Vagina (tissue), 2 donors: ENCODE data around the gene DAZAP2. TPM values are rescaled to one million over a fixed set of nuclear protein-coding genes. Genes with fewer than 3 reads are reported as not detected.

Experiments used
- DNase-seq, 2 donors: peaks; one replicate each; pipeline ENCODE4 v3.0.0-alpha.2; 2017; ENCODE audit errors: extremely low spot score in 2 of 2
- H3K27ac ChIP-seq: fragments of 200-600 bp; sonication (generic); one replicate; pipeline ENCODE4 v1.5.1; 2019
- H3K27me3 ChIP-seq: fragments of 200-600 bp; sonication (generic); one replicate; pipeline ENCODE4 v1.5.1; 2019
- H3K36me3 ChIP-seq, 2 donors: fragments of 200-600 bp; sonication (generic); one replicate each; pipeline ENCODE4 v1.5.1; 2017 to 2019
- H3K4me1 ChIP-seq: fragments of 200-600 bp; sonication (generic); one replicate; pipeline ENCODE4 v1.5.1; 2019
- H3K4me3 ChIP-seq, 2 donors: fragments of 200-600 bp; sonication (generic); 1 replicate in 1 of 2; 2 replicates in 1 of 2; pipeline ENCODE4 v1.5.1; 2016 to 2019
- H3K9me3 ChIP-seq: fragments of 200-600 bp; sonication (generic); one replicate; pipeline ENCODE4 v1.5.1; 2019
- POLR2A ChIP-seq, 2 donors: fragments of 450-650 bp; IDR thresholded peaks; one replicate each; pipeline ENCODE4 v1.6.1; 2017; ENCODE audit warnings: antibody characterized with exemption in 2 of 2, mild to moderate bottlenecking in 2 of 2, moderate library complexity in 2 of 2
- POLR2AphosphoS5 ChIP-seq, 2 donors: sonication (generic); formaldehyde crosslinking; IDR thresholded peaks; one replicate each; pipeline ENCODE4 v1.9.0; 2017; ENCODE audit warnings: antibody characterized with exemption in 2 of 2, mild to moderate bottlenecking in 2 of 2, low read depth in 1 of 2; ENCODE audit not compliant: insufficient read depth in 1 of 2
- intact Hi-C: fragments of 100-400 bp; cut with DNase I; formaldehyde crosslinking; loops from one replicate; pipeline ENCODE4 v1.15.1; 2023
- total RNA-seq: library from RNA; depleted of rRNA; stranded (reverse); fragments of >200 nt; gene quantifications from one replicate; pipeline ENCODE4 v1.2.3, GENCODE V29; 2016
- TF ChIP-seq, protein P1 (sequence below), 3 experiments: fragments of 450-650 bp in 2 of 3; fragments of 200-600 bp in 1 of 3; sonication (generic) in 1 of 3; IDR thresholded peaks; one replicate each; pipeline ENCODE4 v1.5.1; 2017 to 2019; ENCODE audit warnings: antibody characterized with exemption in 3 of 3, mild to moderate bottlenecking in 2 of 3, moderate library complexity in 2 of 3

Gene DAZAP2
- total RNA-seq, 1 donor from 2014 or later: 230 TPM

DNA sequence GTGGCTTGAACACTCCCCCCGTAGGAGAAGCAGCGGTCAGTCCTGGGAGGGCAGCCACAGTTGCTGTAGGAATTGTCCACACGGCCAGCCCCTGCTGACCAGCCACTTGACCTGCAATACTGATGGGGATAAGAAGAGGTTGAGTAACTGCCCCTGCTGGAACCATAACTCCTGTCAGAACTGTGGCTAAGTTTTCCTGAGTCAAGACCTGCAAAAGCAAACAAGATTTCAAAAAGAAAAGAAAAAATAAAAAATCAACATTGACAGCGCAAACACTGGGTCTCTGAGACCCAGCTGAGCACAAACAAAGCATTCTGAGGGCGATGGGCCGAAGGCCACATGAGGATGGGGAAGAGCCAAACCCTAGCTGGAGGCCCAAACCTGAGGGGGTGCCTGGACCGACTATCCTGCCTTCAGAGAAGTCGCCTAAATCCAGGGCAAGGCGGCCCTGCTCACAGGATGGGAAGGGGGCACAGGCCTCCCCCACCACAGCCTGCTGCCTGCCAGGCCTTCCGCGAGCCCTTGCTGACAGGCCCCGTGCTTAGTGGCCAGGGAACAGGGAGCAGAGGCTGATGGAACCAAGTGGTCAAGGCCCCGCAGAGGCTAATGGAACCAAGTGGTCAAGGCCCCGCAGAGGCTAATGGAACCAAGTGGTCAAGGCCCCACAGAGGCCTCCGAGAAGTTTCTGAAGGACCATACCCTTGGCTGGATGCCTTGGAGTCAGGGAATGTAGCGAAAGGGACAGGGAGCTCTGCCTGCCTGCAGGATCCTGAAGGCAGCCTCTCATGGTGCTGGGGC lies 39.9 kb upstream of the DAZAP2 start:
- H3K36me3 ChIP-seq: peaks cover 0 to 9% of the 10 kb centered on the region in 2 donors

DNA sequence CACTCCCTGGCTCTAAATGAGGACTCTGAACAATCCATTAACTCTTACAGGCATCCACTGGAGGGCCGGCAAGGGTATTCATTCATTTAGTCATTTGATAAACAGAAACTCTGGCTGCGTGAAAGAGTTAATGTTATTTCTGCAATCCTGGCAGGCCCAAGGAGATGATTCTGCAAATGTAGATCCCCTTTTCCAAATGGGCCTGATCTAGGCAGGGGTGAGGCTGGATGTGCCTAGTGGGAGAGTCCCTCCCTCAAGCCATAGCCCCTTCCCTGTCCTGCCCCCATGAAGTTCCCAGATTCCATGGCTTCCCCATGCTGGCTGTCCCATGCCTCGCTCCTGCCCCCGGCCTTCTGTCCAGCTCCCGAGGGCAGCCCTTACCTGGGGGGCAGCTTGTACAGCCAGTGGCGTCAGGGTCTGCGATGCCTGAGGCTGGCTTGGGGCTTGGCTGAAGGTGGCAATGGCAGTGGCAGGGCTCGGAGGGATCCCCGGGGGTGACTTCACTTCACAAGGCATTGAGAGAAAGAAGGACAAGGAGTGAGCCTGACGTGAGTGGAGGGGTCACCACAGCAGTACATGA lies 39.2 kb upstream of the DAZAP2 start:
- Histone ChIP-seq H3K27me3 (no peaks in the 10 kb centered on the region), H3K9me3 (no peaks in the 10 kb centered on the region), H3K27ac (no peak overlapping the region), H3K4me3 (no peak overlapping the region), H3K36me3 (peaks cover 0 to 9% of the 10 kb centered on the region in 2 donors), H3K4me1 (no peaks in the 10 kb centered on the region)
- no peak for DNase-seq
- TF ChIP-seq POLR2AphosphoS5 (IDR thresholded peaks at IDR 0.05; ENCODE audit: insufficient read depth in 1 of 2, low read depth in 1 of 2) (no peak), POLR2A (IDR thresholded peaks at IDR 0.05) (no peak)
- TF ChIP-seq, protein P1, sequence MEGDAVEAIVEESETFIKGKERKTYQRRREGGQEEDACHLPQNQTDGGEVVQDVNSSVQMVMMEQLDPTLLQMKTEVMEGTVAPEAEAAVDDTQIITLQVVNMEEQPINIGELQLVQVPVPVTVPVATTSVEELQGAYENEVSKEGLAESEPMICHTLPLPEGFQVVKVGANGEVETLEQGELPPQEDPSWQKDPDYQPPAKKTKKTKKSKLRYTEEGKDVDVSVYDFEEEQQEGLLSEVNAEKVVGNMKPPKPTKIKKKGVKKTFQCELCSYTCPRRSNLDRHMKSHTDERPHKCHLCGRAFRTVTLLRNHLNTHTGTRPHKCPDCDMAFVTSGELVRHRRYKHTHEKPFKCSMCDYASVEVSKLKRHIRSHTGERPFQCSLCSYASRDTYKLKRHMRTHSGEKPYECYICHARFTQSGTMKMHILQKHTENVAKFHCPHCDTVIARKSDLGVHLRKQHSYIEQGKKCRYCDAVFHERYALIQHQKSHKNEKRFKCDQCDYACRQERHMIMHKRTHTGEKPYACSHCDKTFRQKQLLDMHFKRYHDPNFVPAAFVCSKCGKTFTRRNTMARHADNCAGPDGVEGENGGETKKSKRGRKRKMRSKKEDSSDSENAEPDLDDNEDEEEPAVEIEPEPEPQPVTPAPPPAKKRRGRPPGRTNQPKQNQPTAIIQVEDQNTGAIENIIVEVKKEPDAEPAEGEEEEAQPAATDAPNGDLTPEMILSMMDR (IDR thresholded peaks at IDR 0.05): no peak
- intact Hi-C loops: no loop called here

More for the DNA sequence above, 39.9 kb upstream of the DAZAP2 start:
- TF ChIP-seq POLR2A (IDR thresholded peaks at IDR 0.05): no peak
- TF ChIP-seq, protein P1 (IDR thresholded peaks at IDR 0.05): no peak
- TF ChIP-seq POLR2AphosphoS5 (IDR thresholded peaks at IDR 0.05; ENCODE audit: insufficient read depth in 1 of 2, low read depth in 1 of 2): no peak
- DNase-seq: no peak
- Histone ChIP-seq H3K9me3 (no peaks in the 10 kb centered on the region), H3K4me3 (no peak overlapping the region), H3K27ac (no peak overlapping the region), H3K4me1 (no peaks in the 10 kb centered on the region), H3K27me3 (no peaks in the 10 kb centered on the region)
- intact Hi-C loops: no loop called here

- peaks cover 0 to 9% of the 10 kb centered on the region in 2 donors for H3K36me3 ChIP-seq
- no peaks in the 10 kb centered on the region for H3K4me1 ChIP-seq
- intact Hi-C loops: no loop called here
- H3K27me3 ChIP-seq: no peaks in the 10 kb centered on the region
- no peaks in the 10 kb centered on the region for H3K9me3 ChIP-seq
- no peak for TF ChIP-seq POLR2AphosphoS5 (IDR thresholded peaks at IDR 0.05; ENCODE audit: insufficient read depth in 1 of 2, low read depth in 1 of 2)
- no peak for DNase-seq
- H3K27ac ChIP-seq: no peak overlapping the region
- H3K4me3 ChIP-seq: no peak overlapping the region
Observed at GRCh38 chr12:51200156-51200555, 38.5 kb upstream of the DAZAP2 start.

DNA sequence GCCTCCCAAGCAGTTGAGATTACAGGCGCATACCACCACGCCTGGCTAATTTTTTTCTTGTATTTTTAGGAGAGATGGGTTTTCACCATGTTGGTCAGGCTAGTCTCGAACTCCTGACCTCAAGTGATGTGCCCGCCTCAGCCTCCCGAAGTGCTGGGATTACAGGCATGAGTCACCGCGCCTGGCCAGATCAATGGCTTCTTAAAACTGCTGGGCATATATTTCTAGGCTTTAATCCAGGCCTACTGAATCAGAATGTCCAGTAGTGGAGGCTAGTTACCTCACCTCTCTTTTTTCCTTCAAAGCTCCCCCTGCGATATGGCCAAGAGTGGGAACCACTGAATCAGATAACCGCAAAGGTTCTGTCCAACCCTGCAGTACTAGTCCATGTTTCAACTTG lies 37.8 kb upstream of the DAZAP2 start:
- peaks cover 0 to 9% of the 10 kb centered on the region in 2 donors for H3K36me3 ChIP-seq

DNA sequence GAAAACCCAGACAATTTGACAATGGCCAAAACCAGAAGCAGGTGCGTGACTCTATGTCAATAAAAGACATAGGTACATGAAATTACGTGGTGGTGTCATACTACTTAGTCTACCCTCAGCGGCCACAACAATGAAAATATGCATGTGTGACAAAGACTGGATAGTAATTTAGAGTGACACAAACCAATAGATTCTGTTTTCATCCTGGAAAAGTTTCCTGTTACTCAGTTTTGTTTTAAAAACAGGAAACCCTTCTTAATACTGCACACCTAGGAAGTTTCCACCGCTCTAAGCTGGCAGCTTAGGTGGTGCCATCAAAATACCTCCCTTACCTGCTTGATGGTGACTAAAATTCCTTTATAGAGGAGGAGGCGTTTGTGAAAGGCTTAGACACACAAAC lies 35.9 kb upstream of the DAZAP2 start:
- DNase-seq: no peak
- peaks cover 0 to 4% of the 10 kb centered on the region in 2 donors for H3K36me3 ChIP-seq
- H3K27me3 ChIP-seq: no peaks in the 10 kb centered on the region
- TF ChIP-seq POLR2AphosphoS5 (IDR thresholded peaks at IDR 0.05; ENCODE audit: insufficient read depth in 1 of 2, low read depth in 1 of 2) (no peak), POLR2A (IDR thresholded peaks at IDR 0.05) (no peak)
- TF ChIP-seq, protein P1 (IDR thresholded peaks at IDR 0.05): no peak
- no peaks in the 10 kb centered on the region for H3K4me1 ChIP-seq
- no peak overlapping the region for H3K27ac ChIP-seq
- H3K9me3 ChIP-seq: no peaks in the 10 kb centered on the region
- intact Hi-C loops: no loop called here
- H3K4me3 ChIP-seq: no peak overlapping the region

More for the DNA sequence above, 37.8 kb upstream of the DAZAP2 start:
- Histone ChIP-seq H3K9me3 (no peaks in the 10 kb centered on the region), H3K4me3 (no peak overlapping the region), H3K4me1 (no peaks in the 10 kb centered on the region), H3K27ac (no peak overlapping the region), H3K27me3 (no peaks in the 10 kb centered on the region)
- intact Hi-C loops: no loop called here
- no peak for DNase-seq
- TF ChIP-seq POLR2AphosphoS5 (IDR thresholded peaks at IDR 0.05; ENCODE audit: insufficient read depth in 1 of 2, low read depth in 1 of 2): no peak
- no peak for TF ChIP-seq POLR2A (IDR thresholded peaks at IDR 0.05)
- TF ChIP-seq, protein P1 (IDR thresholded peaks at IDR 0.05): no peak
